ENCODE results near the gene CUX1.
"Not testable (repeated sequence)": the region's sequence is repeated elsewhere in the genome, so short reads cannot be mapped to it uniquely, and the experiment has no call there.

Gene CUX1

DNA sequence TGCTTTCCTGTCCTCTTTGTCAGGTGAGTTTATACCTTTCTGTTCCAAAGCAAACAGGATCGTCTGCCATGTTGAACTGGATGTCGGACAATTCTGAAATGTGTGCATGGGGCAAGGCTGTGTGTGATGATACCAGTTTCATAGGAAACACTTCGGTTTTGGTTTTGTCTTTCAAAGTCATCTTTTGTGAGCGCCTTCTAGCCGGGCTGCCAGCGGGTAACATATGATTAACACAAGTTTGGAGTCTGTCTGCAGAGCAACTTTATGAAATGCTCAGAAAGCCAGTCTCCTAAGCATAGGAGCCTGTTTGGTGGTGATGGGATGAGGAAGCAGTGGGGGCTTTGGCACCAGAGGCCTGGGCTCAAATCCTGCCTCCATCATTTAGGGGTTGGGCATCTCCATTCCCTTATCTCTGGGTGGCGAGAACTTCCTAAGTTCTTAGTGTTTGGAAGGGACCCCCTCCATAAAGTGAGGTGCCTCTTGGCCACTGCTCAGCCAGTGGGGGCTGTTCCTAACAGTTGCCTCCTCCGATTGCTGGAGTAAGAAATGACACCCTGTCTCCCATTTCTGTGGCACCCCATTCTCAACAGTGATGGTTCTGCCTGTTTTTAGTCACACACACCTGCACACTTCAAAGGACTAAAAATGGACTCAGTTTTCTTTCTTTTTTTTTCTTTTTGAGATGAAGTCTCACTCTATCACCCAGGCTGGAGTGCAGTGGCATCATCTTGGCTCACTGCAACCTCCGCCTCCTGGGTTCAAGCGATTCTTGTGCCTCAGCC, 36.8 kb downstream of the CUX1 start:
- no peak for DNase-seq

DNA sequence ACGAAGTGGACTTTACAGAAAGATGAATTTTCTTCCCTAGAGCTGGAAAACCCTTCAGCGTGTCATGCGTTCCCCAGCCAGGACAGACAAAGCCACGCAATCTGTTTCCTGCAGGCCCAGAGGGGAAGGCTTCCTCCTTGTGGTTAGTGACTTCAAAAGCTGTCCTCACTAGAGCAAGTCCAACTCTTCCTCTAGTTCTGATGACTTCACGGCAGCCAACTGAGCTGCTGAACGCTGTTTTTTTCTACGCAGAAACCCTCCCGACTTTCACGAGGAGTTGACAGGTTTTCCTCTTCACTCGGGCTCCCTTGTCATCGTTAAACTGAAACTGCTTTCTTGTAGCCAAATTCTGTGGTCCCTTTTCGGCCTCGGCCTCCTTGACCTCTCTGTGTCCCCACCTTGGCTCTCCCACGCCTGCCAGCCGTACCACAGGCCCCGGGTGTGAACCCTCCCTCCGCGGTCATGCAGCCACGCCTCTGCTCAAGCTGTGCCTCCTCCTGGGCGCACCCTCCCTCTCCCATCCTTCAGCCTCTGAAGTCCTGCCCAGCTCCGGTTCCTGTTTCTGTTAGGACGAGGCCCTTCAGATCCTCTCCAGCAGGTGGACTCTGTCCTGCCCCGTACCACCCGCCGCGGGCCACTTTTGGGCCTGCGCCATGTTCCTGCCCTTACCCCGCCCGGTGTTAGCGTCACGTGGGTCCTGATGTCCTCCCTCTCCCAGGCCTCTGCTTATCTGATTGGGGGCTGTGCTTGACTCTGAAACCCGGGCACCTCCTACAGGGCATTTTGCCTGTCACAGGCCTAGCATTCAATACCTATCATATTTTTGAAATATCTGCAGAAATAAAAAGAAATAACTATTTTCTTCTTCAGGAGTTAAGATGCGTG, 39.3 kb downstream of the CUX1 start:
- DNase-seq, result peak; percentile 46 to 65 (median 58)

DNA sequence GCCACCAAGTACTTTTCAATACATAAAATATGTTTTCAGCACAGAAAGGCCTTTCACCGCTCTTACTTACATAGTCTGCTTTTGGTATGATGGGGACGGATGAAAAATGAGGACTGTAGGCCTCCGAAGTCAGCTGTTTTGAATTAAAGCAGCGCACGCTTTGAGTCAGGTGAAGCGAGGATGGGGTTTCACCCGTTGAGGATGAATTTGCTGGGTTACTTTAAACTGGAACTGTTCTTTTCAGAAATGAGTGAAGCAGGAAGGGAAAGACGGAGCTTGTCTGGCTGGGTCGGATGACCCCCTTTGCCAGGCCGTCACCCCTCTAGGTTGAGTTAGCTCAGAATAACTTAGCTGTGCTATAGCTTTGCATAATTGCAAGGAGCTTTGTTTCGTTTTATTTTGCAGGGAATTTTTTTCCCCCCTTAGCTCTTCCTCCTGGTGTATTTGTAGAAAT, 40.0 kb downstream of the CUX1 start:
- no peak for DNase-seq

DNA sequence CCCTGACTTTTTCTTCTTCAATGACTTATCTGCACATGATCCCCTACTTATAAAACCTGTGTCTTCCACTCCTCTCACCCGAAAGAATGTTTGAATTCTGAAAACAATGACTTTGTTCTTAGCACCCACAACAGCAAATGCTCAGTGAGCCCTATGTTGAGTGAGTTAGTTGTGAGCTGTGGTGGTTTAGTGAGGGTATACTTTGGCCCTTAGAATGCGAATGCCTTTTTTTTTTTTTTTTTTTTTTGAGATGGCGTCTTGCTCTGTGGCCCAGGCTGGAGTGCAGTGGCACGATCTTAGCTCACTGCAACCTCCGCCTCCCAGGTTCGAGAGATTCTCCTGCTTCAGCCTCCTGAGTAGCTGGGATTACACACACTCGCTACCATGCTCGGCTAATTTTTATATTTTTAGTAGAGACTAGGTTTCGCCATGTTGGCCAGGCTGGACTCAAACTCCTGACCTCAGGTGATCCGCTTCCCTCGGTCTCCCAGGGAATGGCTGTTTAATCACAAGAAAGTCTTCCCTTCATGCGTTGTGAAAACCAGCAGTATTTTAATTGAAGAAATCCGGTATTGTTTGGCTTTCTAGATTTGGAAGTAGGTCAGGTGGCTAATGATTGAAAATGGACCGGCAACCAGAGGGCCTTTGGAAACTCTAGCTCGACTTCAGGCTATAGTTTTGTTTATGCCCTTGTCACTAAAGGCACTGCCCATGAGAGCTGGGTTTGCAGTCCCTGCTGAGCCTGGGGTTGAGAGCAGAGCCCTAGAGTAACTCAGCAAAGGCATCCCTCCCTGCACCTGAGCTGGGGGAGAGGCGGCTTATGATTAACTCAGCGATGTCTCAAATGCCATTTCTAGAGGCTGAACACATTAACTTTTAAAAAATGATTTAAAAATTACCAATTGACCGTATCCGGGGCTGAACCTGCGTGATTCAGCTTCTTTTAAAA, 41.3 kb downstream of the CUX1 start:
- DNase-seq, result no peak

DNA sequence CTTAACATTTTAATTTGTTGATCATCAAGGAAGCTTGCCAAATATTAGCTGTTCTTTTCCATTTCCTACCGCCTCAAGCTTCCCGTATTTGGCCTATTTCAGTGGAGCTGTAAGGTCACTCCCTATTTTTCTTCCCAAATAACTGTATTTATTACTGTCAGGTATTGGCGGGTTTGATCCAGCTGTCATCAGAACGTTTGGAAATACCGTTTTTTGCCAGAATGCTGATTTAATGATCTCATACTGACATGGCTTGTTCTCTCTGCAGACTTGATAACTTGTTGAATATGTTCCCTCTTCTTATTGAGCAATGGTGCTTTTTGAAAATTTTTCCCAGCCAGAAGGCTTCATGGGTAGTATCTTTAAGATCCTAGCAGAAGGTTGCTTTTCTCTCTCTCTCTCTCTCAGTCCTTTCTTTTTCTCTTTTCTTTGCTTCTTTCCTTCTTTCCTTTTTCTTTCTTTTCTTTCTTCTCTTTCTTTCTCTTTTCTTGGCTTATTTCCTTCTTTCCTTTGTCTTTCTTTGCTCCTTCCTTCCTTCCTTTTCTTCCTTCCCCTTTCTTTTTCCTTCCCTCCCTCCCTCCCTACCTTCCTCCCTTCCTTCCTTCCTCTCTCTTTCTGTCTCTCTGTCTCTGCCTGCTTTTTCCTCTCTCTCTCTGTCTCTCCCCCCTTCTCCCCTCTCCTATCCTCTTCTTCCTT, 42.1 kb downstream of the CUX1 start:
- no peak for DNase-seq

DNA sequence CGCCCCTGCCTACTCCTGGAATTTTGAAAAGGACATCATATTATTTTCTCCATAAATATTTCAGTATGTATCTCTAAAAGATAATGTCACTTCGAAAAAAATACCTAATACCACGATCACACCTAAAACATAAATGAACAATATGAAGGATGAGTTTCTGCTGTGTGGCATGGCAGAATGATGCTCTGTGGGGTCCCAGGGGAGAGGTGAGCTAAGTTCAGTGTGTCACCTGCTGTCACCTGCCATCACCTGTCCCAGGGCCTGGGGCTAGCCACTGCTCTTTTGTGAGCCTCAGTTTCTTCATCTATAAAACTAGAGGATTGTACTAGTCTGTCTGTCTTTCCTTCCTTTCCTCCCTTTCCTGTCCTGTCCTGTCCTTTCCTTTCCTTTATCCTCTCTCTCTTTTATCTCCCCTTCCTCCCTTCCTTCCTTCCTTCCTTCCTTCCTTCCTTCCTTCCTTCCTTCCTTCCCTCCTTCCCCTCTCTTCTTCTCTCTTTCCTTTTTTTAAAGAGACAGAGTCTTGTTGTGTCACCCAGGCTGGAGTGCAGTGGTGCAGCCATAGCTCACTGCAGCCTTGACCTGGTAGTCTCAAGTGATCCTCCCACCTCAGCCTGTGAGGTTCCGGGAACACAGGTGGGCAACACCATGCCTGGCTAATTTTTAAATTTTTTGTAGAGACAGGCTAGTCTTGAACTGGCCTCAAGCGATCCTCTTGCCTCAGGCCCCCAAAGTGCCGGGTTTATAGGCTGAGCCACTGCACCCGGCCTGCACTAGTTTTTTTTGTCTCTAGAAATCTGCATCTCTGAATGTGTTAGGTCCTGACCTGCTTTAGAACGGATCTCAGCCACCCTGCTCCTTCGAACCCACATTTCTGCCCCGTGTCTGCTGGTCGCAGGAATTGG, 43.1 kb downstream of the CUX1 start:
- no peak for DNase-seq

DNA sequence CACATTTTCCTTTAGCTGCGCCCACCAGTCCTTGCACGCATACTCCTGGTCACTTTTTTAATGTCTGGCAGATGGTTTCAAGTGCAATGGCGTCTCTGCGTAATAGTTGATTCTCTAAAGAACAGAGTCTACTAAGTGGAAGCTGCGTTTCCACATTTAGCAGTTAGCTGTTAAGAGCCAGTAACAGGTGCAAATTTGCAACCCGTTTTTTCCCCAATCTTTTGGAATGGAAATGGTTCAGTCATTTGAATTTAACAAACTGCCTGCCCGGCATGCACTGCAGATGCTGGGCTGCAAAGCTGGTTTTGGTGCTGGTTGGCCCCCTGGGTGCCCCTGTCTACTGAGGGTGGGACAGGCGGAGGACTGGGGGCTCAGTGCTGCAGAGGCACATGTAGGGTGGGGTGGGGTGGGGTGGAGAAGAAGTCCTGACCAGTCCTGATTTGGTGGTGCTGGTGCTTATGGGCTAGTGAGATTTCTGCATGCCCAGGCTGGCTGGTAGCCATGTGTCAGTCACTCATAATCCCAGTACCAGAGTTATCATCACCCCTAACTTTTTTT, 43.9 kb downstream of the CUX1 start:
- DNase-seq, result no peak

DNA sequence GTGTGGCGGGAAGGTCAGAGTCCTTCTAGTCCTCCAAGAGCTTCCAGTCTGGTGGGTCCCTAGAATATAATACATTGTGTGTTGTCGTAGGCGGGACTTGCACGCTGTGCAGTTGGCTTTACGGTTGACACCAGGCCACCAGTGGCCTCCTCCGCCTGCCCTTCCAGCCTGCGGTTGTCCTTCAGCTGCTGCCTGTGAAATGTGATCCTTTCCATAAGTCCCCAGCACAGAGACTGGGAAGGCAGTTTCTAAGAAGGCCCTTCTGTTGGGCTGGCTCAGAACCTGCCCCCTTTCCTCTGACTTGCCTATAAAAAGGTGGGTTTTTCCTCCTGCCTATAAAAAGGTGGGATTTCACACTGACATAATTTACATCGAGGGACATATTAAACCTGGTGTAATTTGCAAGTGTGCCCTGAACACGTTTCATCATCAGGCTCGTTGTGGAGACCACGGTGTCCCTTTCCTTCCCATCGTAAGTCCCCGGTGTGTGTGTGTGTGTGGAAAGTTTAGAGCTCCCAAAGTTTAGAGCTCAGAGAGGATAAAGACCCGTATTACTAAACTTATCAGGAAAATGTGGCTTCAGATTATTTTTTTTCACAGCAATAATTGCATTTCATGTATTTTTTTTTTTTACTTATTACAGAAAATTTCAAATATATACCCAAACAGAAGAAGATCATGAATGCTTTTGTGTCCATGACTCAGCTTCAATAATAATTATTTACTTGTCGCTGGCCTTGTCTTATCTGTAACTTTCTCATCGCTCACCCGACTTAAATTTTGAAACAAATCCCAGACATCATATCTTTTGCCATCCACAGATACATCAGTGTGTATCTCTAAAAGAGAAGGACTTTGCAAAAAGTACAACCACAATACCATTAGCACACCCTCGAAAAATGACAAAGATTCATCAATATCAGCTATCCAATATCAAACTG, 45.1 kb downstream of the CUX1 start:
- no peak for DNase-seq

DNA sequence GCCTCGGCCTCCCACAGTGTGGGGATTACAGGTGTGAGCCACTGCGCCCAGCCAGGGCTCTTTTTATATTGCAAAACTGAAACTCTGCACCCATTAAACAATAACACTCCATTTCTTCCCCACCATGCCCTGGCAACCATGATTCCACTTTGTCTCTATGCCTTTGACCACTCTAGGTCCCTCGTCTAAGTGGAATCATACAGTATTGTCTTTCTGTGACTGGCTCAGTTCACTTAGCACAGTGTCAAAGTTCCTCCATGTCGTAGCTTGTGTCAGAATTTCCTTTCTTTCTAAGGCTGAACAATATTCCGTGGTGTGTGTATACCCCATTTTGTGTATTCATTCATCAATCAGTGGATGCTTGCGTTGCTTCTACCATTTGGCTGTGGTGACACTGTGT, 46.2 kb downstream of the CUX1 start:
- no peak for DNase-seq

DNA sequence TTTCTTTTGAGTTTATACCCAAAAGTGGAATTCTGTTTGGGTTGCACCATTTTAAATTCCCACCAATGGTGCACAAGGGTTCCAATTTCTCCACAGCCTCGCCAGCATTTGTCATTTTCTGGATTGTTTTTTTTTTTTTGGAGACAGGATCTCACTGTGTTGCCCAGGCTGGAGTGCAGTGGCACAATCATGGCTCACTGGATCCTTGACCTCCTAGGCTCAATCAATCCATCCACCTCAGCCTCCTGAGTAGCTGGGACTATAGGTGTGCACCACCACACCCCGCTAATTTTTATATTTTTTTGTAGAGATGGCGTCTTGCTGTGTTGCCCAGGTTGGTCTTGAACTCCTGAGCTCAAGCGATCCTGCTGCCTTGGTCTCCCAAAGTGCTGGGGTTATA, 46.6 kb downstream of the CUX1 start:
- DNase-seq, result no peak

DNA sequence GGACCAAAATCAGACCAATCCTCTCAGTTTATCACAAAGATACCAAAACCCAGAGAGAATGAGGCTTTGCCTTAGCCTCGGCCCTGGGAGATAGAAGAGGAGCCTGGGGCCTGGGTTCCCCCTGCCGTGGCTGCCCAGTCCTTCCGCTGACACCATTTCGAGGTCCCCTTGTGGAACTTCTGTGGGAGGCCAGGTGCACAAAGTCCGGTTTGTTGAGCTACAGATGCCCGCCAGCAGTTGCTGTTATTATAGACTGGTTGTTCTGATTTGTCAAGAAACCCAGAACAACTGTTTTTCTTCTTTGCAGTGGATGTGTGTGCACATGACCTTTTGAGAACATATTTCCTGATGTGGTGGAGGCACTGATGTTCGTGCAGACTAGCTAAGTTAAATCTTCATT, 47.6 kb downstream of the CUX1 start:
- no peak for DNase-seq

DNA sequence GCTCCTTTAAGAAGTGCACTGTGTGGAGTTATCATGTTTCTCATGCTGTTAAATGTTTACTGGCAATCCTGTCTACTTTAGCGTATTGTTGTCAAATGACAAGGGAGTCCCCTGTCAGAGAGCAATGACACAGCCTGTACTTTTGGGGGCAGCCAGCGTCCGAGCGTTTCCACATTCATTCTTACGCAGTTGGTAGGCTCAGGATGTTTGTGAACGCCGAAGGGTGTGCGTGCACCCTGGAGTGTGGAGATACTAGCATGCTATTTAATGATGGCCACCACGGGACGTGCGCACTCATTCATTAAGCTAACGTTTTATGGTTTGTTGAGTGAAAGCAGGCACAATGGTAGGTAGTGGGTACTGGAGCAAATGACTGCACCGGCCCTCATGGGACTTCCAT, 48.0 kb downstream of the CUX1 start:
- no peak for DNase-seq

DNA sequence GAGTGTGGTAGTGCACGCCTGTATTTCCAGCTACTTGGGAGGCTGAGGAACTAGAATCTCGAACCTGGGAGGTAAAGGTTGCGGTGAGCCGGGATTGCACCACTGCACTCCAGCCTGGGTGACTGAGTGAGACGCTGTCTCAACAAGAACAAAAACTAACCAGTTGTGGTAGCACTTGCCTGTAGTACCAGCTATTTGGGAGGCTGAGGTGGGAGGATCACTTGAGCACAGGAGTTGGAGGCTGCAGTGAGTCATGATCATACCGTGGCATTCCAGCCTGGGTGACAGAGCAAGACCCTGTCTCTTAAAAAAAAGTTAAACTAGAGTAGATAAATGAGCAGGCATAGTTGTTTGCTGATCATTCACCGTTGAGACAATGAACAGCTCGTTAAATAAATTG, 48.9 kb downstream of the CUX1 start:
- no peak for DNase-seq

DNA sequence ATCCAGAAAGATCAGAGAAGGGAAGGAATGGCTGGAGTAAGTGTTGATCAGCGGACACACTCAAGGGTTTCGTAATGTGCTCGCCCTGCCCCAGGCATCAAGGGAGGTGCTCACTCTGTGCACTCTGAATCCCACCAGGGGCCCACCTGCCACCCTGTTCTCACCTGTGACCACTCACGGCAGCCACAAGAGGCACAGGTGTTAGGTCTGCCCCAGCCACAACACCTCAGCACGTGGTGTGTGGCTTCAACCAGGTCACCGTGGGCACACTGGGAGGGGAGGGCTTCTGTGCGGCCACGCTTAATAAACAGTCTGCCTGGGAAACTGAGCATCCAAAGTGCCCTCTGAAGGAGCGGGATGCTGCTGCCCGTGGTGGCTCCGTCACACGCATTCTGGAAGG, 49.8 kb downstream of the CUX1 start:
- DNase-seq, result no peak

DNA sequence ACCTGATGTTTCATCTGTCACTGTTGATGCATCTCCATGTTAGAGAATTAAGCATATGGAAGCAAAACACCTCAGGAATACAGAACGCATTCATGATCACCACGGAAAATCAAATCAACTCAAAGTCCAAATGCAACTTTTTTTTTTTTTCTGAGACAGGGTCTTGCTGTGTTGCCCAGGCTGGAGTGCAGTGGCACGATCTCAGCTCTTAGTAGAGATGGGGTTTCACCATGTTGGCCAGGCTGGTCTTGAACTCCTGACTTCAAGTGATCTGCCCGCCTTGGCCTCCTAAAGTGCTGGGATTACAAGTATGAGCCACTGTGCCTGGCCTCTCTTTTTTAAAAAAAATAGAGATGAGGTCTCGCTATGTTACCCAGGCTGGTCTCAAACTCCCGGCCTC, 50.3 kb downstream of the CUX1 start:
- not testable (repeated sequence) for DNase-seq

DNA sequence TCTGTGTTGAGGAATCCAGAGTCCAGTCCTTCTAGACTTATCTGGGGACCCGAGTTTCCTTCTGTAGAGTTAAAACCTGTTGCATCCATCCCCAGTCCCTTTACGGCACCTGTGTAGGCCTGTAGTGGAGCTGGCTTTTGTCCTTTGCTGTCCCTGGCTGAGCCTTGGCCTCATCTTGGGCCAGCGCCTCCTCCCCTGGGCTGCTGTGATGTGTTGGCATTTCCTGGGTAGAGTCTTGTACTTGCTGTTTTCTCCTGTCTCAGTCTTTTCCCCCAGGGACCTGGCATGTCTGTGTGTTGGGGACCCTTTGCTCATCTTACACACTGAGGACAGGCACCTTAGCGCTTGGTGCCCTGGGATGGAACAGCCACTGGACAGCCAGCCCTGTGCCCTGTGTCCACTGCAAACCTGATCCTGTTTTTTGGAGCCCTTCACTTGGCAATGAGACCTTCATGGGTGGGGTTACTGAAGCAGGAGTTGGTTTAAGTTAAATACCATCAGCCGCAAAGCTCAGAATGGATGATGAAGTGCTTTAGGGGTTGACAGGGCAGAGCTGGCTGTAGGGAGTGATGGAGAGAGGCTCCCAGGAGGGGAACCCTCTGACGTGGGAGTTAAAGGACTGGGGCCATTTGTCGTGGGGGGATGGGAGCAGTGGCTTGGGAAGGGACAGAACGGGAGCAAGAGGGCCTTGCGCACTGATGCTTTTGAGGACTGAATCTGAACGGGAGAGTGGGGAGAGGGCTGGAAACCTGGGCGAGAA, 50.9 kb downstream of the CUX1 start:
- DNase-seq, result no peak

DNA sequence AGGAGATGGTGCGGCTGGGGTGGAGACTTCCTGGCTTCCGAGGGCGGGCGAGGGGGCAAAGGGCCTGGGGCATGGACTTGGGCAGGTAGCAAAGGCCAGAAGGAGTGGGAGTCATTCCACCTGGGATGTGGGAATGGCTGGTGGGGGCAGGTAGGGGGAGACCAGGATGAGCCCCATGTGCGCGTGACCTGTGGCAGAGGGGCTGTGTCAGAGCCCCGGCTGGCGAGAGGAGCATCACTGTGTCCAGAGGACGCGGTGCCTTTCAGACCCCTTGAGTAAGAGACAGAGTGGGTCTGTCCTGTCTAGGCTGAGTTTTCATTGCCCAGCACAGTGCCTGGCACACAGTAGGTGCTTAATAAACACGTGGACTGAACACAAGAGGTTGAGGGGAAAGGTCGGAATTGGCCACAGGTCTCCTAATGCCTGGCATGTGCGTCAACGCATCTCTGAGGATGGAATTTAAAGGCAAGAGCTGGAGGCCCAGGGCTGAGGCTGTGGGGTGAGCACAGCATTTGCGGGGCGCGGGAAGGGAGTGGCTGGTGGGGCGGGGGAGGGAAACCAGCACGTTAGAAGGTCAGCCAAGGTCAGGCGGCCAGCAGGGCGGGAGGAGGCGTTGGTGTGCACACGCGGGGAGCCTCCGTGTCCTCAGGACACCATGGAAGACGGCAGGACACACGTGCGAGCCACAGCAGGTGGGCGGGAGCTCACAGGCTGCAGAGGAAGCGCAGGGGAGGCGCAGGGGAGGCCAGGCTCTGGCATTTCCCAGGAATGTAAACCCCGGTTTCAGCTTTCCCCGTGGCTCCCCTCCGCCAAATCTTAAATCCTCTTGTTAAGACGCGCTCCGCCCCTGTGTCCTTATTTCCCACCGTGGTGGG, 51.8 kb downstream of the CUX1 start:
- no peak for DNase-seq

DNA sequence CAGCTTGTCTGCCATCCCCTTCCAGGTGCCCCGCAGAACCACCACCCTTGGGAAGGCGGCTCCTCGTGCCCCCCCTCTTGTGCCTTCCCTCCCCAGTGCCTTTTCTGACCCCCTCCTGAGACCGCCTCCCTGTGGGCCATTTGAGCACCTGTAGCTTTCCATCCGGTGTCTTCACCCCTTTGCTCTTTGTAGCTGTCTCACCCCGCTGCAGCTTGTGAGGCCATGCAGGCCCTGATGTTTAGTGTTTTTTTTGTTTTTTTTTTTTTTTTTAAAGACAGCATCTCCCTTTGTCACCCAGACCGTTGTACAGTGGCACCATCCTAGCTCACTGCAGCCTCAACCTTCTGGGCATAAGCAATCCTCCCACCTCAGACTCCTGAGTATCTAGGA, 52.5 kb downstream of the CUX1 start:
- no peak for DNase-seq
